H1 (cell line): ENCODE results near the gene COL5A1. TPM values are rescaled to one million over a fixed set of nuclear protein-coding genes. Genes with fewer than 3 reads are reported as not detected.

Source experiments
- NRF1 ChIP-seq: IDR thresholded peaks from 2 replicates; pipeline ENCODE4 v1.6.1; 2011; ENCODE audit warnings: mild to moderate bottlenecking, low read depth, low read length, improper control_type of control experiment
- POU5F1 ChIP-seq: IDR thresholded peaks from 2 replicates; pipeline ENCODE4 v1.6.1; 2011; ENCODE audit warnings: low read depth, mild to moderate bottlenecking, low read length, moderate library complexity
- polyA plus RNA-seq, 7 experiments: library from polyadenylated mRNA; depleted of rRNA in 3 of 7; stranded (reverse) in 5 of 7; unstranded in 2 of 7; fragments of >200 nt in 5 of 7; fragments of 200-250 nt in 2 of 7; gene quantifications; 1 replicate in 5 of 7; 2 replicates in 1 of 7; 4 replicates in 1 of 7; pipeline versions ENCODE4 v1.2.1 to v1.2.3, GENCODE V29; 2011 to 2013; ENCODE audit warnings: missing spikeins in 2 of 7, mixed read lengths in 2 of 7
- total RNA-seq: library from RNA; stranded (reverse); fragmentation: NEBNext Ultra II Directional; extraction: Animal tissue kit (Norgen Biotek cat#: 25700); gene quantifications from 2 replicates; pipeline ENCODE4 v1.2.1, GENCODE V29; 2021
- TF ChIP-seq, protein P1 (sequence below): IDR thresholded peaks from 2 replicates; pipeline ENCODE4 v1.6.1; 2011; ENCODE audit warnings: low read depth, mild to moderate bottlenecking, low read length; ENCODE audit not compliant: insufficient read depth
- TF ChIP-seq, protein P2 (sequence below): IDR thresholded peaks from 2 replicates; pipeline ENCODE4 v1.6.1; 2012; ENCODE audit warnings: low read length, inconsistent platforms

COL5A1 gene
- total and polyA plus RNA-seq, 2 of the 8 experiments (the other 6 are each of a cell fraction or from before 2014, with no cell fraction given), result 3.8 to 12.0 TPM

DNA sequence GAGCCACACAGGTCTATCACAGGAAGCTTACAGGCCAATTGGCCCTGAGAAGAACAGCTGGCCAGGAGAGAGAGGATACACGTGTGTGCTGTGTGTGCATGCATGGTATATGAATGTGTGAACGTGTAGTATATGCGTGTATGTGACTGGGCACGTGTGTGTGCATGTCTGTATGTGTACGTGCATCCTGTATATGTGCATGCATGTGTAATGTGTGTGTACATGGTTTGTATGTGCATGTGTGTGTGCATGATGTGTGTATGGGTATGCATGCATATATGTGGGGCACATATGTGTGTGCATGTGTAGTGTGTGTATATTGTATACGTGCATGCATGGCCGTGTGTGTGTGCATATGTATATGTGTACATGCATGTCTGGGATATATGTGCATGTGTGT lies 182.0 kb downstream of the COL5A1 start (continued):
- no peak for TF ChIP-seq POU5F1
- no peak for TF ChIP-seq NRF1
- TF ChIP-seq, protein P1, sequence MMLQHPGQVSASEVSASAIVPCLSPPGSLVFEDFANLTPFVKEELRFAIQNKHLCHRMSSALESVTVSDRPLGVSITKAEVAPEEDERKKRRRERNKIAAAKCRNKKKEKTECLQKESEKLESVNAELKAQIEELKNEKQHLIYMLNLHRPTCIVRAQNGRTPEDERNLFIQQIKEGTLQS, result no peak
- TF ChIP-seq, protein P2, sequence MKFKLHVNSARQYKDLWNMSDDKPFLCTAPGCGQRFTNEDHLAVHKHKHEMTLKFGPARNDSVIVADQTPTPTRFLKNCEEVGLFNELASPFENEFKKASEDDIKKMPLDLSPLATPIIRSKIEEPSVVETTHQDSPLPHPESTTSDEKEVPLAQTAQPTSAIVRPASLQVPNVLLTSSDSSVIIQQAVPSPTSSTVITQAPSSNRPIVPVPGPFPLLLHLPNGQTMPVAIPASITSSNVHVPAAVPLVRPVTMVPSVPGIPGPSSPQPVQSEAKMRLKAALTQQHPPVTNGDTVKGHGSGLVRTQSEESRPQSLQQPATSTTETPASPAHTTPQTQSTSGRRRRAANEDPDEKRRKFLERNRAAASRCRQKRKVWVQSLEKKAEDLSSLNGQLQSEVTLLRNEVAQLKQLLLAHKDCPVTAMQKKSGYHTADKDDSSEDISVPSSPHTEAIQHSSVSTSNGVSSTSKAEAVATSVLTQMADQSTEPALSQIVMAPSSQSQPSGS, result no peak
- TF ChIP-seq, all 59 proteins: peak for 0
